BE2C (cell line): ENCODE results near the gene C1QL1.
A peak's percentile ranks its signal among the peaks of the same experiment; 100 is the strongest.

Experiments
- DNase-seq: peaks from one replicate; pipeline ENCODE4 v3.0.0-alpha.2; 2020
- H3K27me3 ChIP-seq: fragments of 250-450 bp; sonication (Bioruptor Pico); 2 replicates; pipeline ENCODE4 v1.5.1; 2020; ENCODE audit warnings: mild to moderate bottlenecking
- H3K36me3 ChIP-seq: fragments of 250-450 bp; sonication (Bioruptor Pico); 2 replicates; pipeline ENCODE4 v1.5.1; 2020; ENCODE audit warnings: mild to moderate bottlenecking
- H3K4me1 ChIP-seq: fragments of 250-450 bp; sonication (Bioruptor Pico); 2 replicates; pipeline ENCODE4 v1.5.1; 2020
- H3K4me3 ChIP-seq: 2 replicates; pipeline ENCODE4 v1.5.1; 2011; ENCODE audit warnings: low read depth, low read length
- H3K9me3 ChIP-seq: fragments of 250-450 bp; sonication (Bioruptor Pico); 2 replicates; pipeline ENCODE4 v1.5.1; 2020
- TF ChIP-seq, protein P1 (sequence below): IDR thresholded peaks from 2 replicates; pipeline ENCODE4 v1.5.1; 2012; ENCODE audit warnings: mild to moderate bottlenecking, low read depth, low read length

C1QL1 gene

DNA sequence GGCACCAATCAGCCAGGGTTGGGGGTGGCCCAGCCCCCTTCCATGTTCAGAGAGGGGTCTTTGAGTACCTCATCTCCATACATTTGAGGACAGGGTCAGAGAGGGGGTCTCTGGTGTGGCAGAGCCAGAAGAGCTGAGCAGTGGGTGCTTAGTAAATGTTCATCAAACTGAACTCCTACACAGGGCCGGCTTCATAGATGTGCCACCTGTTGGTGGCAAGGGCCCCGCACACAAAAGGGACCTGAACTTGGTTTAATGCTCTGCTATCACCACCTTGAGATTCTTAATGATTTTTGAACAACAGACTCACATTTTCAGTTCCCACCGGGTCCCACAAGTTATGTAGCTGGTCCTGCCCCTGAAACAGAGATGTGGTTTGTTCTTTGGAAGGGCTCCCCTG lies 9.0 kb upstream of the C1QL1 start:
- TF ChIP-seq, protein P1, sequence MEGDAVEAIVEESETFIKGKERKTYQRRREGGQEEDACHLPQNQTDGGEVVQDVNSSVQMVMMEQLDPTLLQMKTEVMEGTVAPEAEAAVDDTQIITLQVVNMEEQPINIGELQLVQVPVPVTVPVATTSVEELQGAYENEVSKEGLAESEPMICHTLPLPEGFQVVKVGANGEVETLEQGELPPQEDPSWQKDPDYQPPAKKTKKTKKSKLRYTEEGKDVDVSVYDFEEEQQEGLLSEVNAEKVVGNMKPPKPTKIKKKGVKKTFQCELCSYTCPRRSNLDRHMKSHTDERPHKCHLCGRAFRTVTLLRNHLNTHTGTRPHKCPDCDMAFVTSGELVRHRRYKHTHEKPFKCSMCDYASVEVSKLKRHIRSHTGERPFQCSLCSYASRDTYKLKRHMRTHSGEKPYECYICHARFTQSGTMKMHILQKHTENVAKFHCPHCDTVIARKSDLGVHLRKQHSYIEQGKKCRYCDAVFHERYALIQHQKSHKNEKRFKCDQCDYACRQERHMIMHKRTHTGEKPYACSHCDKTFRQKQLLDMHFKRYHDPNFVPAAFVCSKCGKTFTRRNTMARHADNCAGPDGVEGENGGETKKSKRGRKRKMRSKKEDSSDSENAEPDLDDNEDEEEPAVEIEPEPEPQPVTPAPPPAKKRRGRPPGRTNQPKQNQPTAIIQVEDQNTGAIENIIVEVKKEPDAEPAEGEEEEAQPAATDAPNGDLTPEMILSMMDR = no peak
- Histone ChIP-seq H3K4me1 (peaks cover 25% of the 10 kb centered on the region), H3K9me3 (no peaks in the 10 kb centered on the region), H3K4me3 (no peak overlapping the region), H3K36me3 (no peaks in the 10 kb centered on the region), H3K27me3 (no peaks in the 10 kb centered on the region)
- DNase-seq = no peak

DNA sequence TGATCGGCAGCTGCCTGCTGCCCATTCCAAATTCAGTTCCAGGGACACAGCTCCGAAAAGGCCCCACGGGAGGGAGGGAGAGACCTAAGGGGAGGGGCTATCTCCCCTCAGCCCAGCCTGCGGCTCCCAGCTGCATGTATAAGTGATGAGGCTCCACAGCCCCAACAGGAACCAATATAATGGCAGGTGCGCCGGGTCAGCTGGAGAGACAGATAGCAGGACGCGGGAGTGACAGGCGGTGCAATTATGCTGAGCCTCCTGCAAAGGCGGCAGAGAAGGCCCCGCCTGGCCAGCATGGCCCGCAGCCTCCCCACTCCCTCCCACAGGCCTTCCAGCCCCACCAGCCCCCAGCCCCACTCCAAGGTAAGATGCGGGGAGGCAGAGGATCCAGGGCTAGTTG lies 8.1 kb upstream of the C1QL1 start:
- Histone ChIP-seq H3K36me3 (no peaks in the 10 kb centered on the region), H3K9me3 (no peaks in the 10 kb centered on the region), H3K4me3 (no peak overlapping the region), H3K4me1 (peaks cover 25% of the 10 kb centered on the region), H3K27me3 (no peaks in the 10 kb centered on the region)
- TF ChIP-seq, protein P1 = no peak
- peak; percentile 73 for DNase-seq

DNA sequence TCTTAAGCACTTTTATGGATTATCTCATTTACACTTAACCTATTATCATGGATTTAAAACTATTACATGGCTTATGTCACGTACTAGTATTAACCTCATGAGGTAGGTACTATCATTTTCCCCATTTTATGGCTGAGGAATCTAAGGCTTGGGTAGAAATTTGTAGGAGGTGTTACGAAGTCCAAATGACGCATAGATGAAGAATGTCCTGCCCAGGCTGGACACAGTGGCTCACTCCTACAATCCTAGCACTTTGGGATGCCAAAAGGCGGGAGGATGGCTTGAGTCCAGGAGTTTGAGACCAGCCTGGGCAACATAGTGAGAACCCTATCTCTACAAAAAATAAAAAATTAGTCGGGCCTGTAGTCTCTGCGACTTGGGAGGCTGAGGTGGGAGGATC lies 4.8 kb upstream of the C1QL1 start:
- H3K27me3 ChIP-seq = peaks cover 1% of the 10 kb centered on the region
- DNase-seq = no peak

DNA sequence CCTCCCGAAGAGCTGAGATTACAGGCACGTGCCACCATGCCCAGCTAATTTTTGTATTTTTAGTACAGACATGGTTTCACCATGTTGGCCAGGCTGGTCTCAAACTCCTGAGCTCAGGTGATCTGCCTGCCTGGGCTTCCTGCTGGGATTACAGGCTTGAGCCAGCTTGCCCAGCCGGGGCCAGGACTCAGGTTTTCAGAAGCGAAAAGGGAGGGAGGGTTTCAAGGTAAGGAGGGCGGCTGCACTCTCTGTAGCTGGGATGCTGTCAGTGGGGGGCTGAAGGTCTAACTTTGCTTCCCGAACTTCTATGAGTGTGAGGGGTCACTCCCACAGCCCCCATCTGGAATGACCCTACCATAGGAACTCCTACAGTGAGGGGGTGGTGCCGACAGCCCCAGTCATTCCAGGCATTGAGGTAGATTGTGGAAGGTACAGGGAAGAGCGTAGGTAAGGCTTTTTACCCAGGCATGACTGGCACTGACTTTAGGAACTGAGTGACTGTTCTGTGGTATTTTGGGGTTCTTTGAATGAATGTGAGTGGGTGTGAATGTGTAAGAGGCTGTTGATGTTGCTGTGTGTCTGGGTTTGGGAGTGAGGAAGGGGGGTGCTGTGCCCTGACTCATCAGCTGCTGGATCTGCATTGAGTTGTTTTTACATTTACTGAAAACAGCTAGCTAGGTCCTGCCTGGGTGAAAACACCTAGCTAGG lies 3.8 kb upstream of the C1QL1 start:
- no peak for DNase-seq
- Histone ChIP-seq H3K4me3 (no peak overlapping the region), H3K36me3 (no peaks in the 10 kb centered on the region), H3K9me3 (no peaks in the 10 kb centered on the region), H3K4me1 (peaks cover 13% of the 10 kb centered on the region), H3K27me3 (peaks cover 11% of the 10 kb centered on the region)
- TF ChIP-seq, protein P1 = no peak

More for the DNA sequence above, 4.8 kb upstream of the C1QL1 start:
- Histone ChIP-seq H3K4me3 (no peak overlapping the region), H3K36me3 (no peaks in the 10 kb centered on the region), H3K4me1 (peaks cover 22% of the 10 kb centered on the region), H3K9me3 (no peaks in the 10 kb centered on the region)
- TF ChIP-seq, protein P1 = no peak

DNA sequence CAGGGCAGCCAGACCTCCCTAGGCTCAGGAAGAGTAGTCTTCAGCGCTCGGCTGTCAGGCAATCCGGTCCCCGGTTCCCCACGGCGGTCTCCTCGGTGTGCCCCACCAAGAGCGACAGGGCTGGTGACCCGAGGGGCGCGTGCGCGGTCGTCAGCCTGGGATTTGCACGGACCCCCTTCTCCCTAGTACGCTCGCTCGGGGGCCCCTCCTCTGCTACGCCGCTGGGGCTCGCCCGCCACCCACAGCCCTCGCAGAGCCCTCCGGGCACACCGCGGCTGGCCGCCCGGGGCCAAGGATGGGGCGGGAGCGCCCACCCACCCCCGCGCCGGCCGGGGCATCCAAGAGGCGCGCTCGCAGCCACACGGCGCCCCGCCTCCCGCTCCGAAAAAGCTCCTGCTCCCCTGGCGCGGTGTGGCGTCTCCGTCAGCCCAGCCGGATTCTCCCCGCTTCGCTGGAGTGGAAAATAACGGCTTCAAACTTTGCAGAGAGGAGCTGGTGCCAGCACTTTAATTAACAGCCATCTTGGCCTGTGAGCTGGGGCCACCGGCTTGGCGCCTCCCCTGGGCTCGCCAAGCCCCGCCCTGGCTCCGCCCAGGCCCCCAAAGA lies 2.1 kb upstream of the C1QL1 start:
- no peaks in the 10 kb centered on the region for H3K36me3 ChIP-seq
- TF ChIP-seq, protein P1 = no peak
- peaks cover 21% of the 10 kb centered on the region for H3K27me3 ChIP-seq
- no peaks in the 10 kb centered on the region for H3K9me3 ChIP-seq
- peak overlapping the region; percentile 53 for H3K4me3 ChIP-seq
- peaks cover 2% of the 10 kb centered on the region; the same call in 1 of the 2 replicates for H3K4me1 ChIP-seq
- DNase-seq = peak; percentile 44

DNA sequence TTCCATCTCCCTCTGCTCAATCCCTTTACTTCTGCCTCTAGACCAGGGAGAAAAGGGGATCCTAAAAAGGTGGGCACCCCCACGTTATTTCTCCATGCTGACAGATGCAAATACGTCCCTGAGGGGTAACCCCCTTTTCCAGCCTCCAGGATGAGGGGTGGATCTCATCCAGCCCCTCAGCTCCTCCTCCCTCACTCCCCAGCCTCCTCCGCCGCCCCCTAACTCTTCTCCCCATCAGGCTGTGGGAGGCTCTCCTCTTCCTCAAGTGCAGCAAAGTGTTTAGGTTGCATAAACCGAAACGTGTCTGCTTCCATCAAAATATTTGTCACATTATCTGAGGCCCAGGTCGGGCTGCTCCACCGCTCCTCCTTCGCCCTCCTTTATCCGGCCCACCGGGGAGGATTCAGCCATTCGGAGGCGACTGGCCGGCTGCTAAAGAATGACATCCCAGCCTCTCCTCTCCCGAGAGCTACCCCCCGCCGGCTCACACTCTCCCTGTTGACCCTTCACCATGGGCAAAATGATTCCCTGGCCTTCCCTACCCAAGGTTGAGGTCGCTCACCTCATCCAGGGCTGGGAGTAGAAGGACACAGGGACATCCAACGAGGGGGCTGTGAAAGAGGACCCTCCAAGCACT lies 1.2 kb upstream of the C1QL1 start:
- peaks cover 2% of the 10 kb centered on the region; the same call in 1 of the 2 replicates for H3K4me1 ChIP-seq
- H3K36me3 ChIP-seq = no peaks in the 10 kb centered on the region
- H3K27me3 ChIP-seq = peaks cover 21% of the 10 kb centered on the region
- TF ChIP-seq, protein P1 = no peak
- no peaks in the 10 kb centered on the region for H3K9me3 ChIP-seq
- no peak overlapping the region for H3K4me3 ChIP-seq
- no peak for DNase-seq
